HUES64 (cell line): Measurements from ENCODE around the gene BCAM.
A peak's percentile ranks its signal among the peaks of the same experiment; 100 is the strongest.

ENCODE experiments used
- H3K27ac ChIP-seq: 2 replicates; pipeline ENCODE4 v1.7.0; 2013; ENCODE audit warnings: low read depth, low read length, inconsistent platforms
- H3K27me3 ChIP-seq: 2 replicates; pipeline ENCODE4 v1.6.1; 2013; ENCODE audit warnings: mild to moderate bottlenecking, low read length; ENCODE audit not compliant: insufficient read depth
- H3K36me3 ChIP-seq: 2 replicates; pipeline ENCODE4 v1.6.1; 2013; ENCODE audit warnings: mild to moderate bottlenecking, low read length; ENCODE audit not compliant: insufficient read depth
- H3K4me1 ChIP-seq: 2 replicates; pipeline ENCODE4 v1.6.1; 2013; ENCODE audit warnings: mild to moderate bottlenecking, low read length, moderate library complexity; ENCODE audit not compliant: insufficient read depth
- H3K4me3 ChIP-seq: 2 replicates; pipeline ENCODE4 v1.5.1; 2013; ENCODE audit warnings: mild to moderate bottlenecking, low read length, moderate library complexity
- H3K9ac ChIP-seq: 2 replicates; pipeline ENCODE4 v1.6.1; 2013; ENCODE audit warnings: mild to moderate bottlenecking, low read depth, low read length
- H3K9me3 ChIP-seq: 2 replicates; pipeline ENCODE4 v1.6.1; 2013; ENCODE audit warnings: low read depth, low read length; ENCODE audit not compliant: insufficient read depth
- WGBS: fragments of 150-250, 120-280 bp; methylation state at CpG from one replicate; pipeline ENCODE4 v1.1.7; 2013; ENCODE audit warnings: missing lambda C conversion rate; 5-methylcytosine and 5-hydroxymethylcytosine counted together

The BCAM gene

DNA sequence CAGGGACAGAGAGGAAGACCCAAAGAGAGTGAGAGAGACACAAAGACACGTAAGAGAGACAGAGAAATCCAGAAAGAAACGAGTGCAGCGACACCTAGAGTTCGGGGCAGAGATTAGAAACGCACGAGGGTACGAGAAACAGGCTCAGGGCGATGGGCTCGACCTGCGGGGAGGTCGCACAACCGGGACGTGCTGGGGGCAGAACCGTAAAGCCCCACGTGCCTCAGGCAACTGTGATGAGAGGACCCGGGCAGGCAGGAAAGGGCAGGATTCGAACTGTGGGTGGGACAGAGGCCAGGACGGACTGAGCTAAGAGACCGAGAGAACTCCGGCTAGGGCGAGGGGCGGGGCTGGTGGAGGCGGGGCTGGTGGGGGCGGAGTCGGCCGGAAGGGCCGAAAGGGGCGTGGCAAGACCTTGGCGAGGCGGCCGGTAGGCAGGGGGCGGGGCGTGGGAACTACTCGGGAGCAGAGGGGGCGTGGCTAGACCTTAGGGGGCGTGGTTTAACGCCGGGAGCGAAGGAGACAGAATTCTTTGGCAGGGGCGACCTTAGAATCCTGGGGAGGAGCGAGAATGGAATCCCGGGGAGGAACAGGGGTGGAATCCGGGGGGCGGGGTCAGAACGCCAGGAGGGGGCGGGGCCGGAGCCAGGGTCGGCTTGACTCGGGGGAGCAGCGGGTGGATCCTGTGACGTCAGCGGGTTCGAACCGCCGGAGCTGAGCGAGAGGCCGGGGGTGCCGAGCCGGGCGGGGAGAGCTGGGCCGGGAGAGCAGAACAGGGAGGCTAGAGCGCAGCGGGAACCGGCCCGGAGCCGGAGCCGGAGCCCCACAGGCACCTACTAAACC, 36.9 kb downstream of the BCAM start, which contains the start of gene NECTIN2:
Gene NECTIN2 (plus strand): TSS at position 686 of the 843 bp plus-strand sequence. CDS start 229 bp downstream, outside the sequence.
- peaks cover 12% of the 10 kb centered on the region; the same call in 1 of the 2 replicates for H3K4me1 ChIP-seq
- no peaks in the 10 kb centered on the region for H3K36me3 ChIP-seq
- peaks cover 3% of the 10 kb centered on the region; the same call in 1 of the 2 replicates for H3K27me3 ChIP-seq
- H3K27ac ChIP-seq, result peak within 1 kb of the TSS; percentile 100
- WGBS, result under 1% methylated on average over 67 of the region's 67 CpGs
- no peaks in the 10 kb centered on the region for H3K9me3 ChIP-seq
- peak within 1 kb of the TSS; percentile 84 for H3K4me3 ChIP-seq
- H3K9ac ChIP-seq, result peak within 1 kb of the TSS; percentile 96

DNA sequence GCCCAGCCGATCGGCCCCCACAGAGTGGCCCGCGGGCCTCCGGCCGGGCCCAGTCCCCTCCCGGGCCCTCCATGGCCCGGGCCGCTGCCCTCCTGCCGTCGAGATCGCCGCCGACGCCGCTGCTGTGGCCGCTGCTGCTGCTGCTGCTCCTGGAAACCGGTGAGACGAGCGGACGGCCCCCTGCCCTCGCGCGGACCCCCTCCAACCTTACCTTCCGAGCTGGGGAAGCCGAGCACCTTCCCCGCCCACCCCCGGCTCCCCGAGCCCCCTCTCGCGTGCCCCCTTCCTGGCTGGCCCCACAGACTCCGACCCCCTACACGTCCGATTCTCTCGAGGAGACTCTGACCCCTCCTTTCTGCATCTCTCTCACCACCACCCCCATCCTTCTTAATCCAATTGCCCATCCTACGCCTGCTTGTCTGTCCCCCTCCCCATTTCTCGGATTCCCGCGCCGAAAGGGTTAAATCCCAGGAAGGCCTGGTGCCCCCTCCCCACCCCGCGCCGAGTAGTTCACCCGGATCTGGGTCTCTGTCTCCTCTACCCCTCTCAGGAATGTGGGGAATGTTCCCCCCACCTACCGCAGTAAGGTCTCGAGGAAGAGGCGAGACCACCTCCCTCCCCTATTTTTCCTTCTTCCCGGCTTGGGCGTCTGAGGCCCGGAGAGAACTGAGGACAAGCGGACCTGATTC, 37.7 kb downstream of the BCAM start:
- H3K9ac ChIP-seq, result peak overlapping the region; percentile 96
- WGBS, result under 1% methylated on average over 51 of the region's 51 CpGs
- 0 out of 2 replicates have a peak, but pooled peaks cover 4% of the 10 kb centered on the region for H3K36me3 ChIP-seq
- peak overlapping the region; percentile 84 for H3K4me3 ChIP-seq
- peak overlapping the region; percentile 100 for H3K27ac ChIP-seq
- peaks cover 12% of the 10 kb centered on the region; the same call in 1 of the 2 replicates for H3K4me1 ChIP-seq
- H3K27me3 ChIP-seq, result peaks cover 3% of the 10 kb centered on the region; the same call in 1 of the 2 replicates
- H3K9me3 ChIP-seq, result no peaks in the 10 kb centered on the region

DNA sequence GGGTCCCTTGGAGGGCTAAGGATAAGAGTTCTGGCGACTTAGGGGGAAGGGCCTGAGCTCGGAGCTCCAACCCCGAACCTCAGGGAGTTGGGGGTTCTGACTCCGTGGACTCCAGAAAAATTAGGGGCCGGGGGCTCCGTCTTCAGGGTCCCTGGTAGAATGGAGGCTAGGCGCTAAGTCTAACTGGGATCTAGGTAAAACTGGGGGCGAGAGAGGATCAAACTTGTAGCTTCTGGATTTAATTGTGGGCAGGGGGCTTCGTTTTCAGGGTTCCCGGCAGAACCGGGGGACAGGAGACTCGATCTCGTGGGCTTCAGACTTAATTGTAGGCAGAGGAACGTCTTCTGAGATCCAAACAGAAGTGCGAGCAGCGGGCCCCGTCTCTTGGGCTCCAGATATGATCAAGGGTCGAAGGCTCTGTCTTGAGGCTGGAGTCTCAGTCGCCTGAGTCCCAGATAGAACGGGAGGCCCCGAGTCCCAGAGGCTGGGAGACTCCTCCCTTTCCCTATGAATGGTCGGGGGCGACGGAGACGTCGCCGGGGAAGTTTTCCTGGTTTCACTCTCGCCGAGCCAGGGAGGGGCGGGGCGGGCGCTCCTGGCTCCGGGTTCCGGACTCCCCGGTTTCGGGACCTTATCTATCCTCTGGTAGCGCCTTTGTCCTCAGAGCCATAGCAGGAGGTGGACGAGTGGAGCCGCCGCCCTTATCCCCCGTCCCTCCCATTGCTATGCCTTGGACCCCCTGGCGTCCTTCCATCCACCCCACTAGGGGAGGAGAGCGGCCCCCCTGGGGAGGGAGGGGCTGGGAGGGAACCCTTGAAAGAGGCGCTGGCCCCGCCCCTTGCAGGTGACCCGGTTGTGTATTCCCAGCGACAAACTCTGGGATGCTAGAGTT, 38.5 kb downstream of the BCAM start:
- Histone ChIP-seq H3K9me3 (no peaks in the 10 kb centered on the region), H3K4me1 (peaks cover 12% of the 10 kb centered on the region; the same call in 1 of the 2 replicates), H3K27ac (peak overlapping the region; percentile 100), H3K36me3 (0 out of 2 replicates have a peak, but pooled peaks cover 5% of the 10 kb centered on the region), H3K4me3 (peak overlapping the region; percentile 84), H3K27me3 (peaks cover 3% of the 10 kb centered on the region; the same call in 1 of the 2 replicates), H3K9ac (peak overlapping the region; percentile 96)
- under 1% methylated on average over 45 of the region's 47 CpGs for WGBS

DNA sequence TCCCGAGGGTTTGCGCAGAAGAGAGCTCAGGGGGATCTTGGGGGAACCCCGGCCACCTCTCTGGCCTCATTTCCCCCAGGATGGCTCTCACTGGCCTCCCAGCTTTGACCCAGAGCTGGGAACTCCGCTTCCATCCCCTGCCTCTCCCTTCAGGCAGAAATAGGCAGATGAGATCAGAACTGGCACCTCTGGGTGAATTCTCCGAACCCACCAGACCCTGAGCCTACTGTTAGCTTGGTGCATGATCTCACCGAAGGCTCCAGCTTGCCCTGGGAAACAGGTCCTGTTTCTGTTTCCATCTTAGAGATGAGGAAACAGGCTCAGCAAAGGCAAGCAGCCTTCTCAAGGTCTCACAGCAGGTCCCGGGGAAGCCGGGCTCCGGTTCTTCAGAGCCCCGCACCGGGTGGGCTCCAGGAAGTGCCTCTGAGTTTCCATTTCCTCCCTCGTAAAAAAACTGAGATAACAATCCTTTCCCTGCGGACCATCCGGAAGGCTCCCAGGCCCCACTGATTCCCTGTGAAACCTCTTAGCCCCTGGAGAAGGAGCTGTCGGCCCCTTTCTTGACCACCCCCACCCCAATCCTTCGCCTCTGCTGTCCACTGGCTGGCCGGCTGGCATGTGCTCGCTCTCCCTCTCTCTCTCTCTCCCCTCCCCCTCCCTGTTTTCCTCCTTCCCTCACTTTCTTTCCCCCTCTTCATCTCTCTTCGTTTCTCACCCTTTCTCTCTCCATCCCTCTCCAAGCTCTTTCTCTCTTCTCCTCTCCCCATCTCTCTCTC, 39.3 kb downstream of the BCAM start:
- Histone ChIP-seq H3K9me3 (no peaks in the 10 kb centered on the region), H3K9ac (peak overlapping the region; percentile 96), H3K4me1 (peaks cover 12% of the 10 kb centered on the region; the same call in 1 of the 2 replicates), H3K36me3 (0 out of 2 replicates have a peak, but pooled peaks cover 5% of the 10 kb centered on the region), H3K4me3 (peak overlapping the region; percentile 84), H3K27me3 (peaks cover 3% of the 10 kb centered on the region; the same call in 1 of the 2 replicates), H3K27ac (peak overlapping the region; percentile 100)
- WGBS, result under 1% methylated on average over 19 of the region's 19 CpGs

DNA sequence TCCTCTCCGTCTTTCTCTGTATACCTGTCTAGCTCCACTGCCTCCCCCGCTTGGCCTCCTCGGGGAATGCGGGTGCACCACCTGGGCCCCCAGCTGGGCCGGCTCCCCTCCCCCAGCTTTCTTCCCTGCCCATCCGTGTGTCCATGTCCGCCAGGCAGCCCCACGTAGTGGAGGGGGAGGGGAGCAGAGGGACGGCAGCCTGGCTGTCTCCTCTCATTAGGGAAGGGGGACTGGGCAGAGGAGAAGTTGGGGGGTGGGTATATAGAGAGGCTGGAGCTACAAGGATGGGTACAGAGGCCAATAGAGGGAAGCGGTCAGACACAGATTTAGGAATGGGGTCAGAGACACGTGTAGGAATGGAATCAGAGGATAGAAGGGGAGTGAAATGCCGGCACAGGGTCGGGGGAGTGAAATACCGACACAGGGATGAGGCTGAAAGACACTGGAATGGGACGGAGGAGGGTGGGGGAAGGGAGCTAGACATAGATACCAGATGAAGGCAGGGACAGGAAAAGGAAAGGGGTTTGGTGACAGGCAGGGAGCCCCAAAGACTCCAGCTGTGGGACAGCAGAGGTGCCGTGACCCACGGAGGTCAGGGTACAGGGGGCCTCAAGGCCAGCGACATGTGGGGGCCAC, 40.0 kb downstream of the BCAM start:
- 0 out of 2 replicates have a peak, but pooled peaks cover 5% of the 10 kb centered on the region for H3K36me3 ChIP-seq
- peak overlapping the region; percentile 100 for H3K27ac ChIP-seq
- no peaks in the 10 kb centered on the region for H3K9me3 ChIP-seq
- peak overlapping the region; percentile 96 for H3K9ac ChIP-seq
- H3K4me3 ChIP-seq, result peak overlapping the region; percentile 84
- 7% methylated on average over 17 of the region's 18 CpGs for WGBS
- peaks cover 3% of the 10 kb centered on the region; the same call in 1 of the 2 replicates for H3K27me3 ChIP-seq
- peaks cover 12% of the 10 kb centered on the region; the same call in 1 of the 2 replicates for H3K4me1 ChIP-seq

DNA sequence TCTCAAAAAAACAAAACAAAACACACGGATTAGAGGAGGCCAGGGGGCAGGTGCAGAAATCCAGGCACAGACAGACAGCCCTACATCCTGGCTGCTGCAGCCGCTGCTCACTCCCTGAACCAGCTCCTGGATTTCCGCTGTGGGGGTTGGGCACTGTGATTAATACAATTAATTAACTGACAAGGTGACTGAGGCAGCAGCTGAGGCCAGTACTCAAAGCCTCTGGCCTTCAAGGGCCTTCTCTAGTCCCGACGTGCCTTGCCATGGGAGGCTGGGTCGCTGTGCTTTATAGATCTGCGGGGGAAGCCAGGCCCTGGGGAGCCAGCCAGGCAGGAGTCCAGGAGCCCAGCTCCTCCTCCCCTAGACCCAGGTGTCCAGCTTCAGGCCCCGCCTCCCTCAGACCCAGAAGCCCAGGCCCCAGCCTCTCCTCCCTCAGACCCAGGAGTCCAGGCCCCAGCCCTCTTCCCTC, 41.8 kb downstream of the BCAM start:
- H3K36me3 ChIP-seq, result peaks cover 10% of the 10 kb centered on the region
- no peaks in the 10 kb centered on the region for H3K27me3 ChIP-seq
- H3K9ac ChIP-seq, result no peak overlapping the region
- H3K9me3 ChIP-seq, result no peaks in the 10 kb centered on the region
- WGBS, result 79% methylated on average over 8 of the region's 8 CpGs
- no peak overlapping the region for H3K4me3 ChIP-seq
- H3K27ac ChIP-seq, result no peak overlapping the region
- H3K4me1 ChIP-seq, result peaks cover 12% of the 10 kb centered on the region; the same call in 1 of the 2 replicates

DNA sequence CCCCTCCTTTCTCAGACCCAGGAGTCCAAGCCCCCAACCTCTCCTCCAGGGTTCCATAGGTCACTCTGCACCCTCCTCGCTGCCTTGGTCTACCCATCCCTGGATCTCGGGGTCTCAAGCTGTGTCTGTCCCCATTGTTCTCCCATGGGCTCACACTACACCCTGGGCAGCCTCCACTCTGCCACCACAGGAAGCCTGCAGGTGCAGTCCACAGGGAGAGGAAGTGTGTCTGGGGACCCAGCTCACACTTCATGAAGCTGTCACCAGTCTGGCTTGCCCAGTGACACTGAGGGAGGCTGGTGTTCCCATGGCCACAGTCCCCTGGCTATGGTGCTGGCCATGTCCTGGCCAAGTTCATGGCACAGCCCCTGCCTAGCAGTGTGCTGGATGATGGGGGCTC, 42.5 kb downstream of the BCAM start:
- H3K9me3 ChIP-seq, result no peaks in the 10 kb centered on the region
- H3K9ac ChIP-seq, result no peak overlapping the region
- peaks cover 15% of the 10 kb centered on the region for H3K36me3 ChIP-seq
- H3K27ac ChIP-seq, result no peak overlapping the region
- peaks cover 12% of the 10 kb centered on the region for H3K4me1 ChIP-seq
- no peaks in the 10 kb centered on the region for H3K27me3 ChIP-seq
- no peak overlapping the region for H3K4me3 ChIP-seq
- 100% methylated on average over 2 of the region's 2 CpGs for WGBS

DNA sequence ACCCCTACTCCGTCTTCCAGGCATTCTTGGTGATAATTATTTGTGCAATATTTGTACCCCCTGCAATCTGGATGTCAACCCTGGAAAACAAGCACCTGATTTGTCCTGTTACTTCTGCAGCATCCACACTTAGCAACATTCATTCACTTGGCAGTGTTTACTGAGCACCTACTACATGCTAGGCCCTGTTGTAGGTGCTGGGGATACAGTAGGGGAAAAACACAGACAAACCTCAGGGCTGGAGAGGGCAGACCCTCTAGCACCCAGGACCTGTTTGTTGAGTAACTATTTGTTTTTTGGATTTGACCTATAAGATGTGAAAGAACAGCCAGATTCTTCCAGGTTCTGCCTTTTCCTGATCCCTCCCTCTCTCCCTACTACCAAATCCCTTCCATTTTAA, 46.7 kb downstream of the BCAM start:
- WGBS, result no CpG with 5 or more reads among the region's 1 CpG
- Histone ChIP-seq H3K4me3 (no peak overlapping the region), H3K27me3 (no peaks in the 10 kb centered on the region), H3K27ac (no peak overlapping the region), H3K36me3 (peaks cover 40% of the 10 kb centered on the region), H3K4me1 (no peaks in the 10 kb centered on the region; the same call in 1 of the 2 replicates), H3K9me3 (no peaks in the 10 kb centered on the region), H3K9ac (no peak overlapping the region)

DNA sequence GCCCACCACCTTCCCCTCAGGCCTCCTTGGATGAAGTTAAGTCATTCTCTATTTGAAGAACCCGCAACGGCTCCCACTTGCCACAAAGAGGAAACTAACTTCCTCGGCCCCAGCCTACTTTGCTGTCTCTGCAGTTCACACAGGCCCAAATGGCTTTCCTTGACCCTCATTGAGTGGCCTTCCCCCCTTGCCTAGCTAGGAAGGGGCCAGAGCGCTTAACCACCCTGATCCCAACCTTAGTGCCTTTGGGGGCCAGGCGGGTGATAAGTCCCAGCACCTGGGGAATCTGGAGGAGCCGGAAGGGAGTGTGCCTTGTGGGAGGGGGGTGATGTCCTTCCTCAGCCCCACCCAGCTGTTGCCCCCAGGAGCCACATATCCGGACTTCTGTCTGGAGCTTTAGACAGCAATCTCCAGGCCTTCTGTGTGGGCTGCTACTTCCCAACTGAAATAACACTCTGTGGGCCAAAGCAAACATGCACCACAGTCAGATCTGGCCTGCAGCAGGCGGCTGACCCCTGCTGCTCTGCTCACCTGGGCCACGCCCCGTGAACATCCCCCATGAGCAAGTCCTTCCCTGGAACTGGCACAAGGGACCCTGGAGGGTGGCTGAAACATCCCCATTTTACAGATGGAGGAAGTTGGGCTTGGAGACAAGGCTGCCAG, 47.6 kb downstream of the BCAM start:
- no peaks in the 10 kb centered on the region; the same call in 1 of the 2 replicates for H3K4me1 ChIP-seq
- no peaks in the 10 kb centered on the region for H3K27me3 ChIP-seq
- no peaks in the 10 kb centered on the region for H3K9me3 ChIP-seq
- WGBS, result 88% methylated on average over 10 of the region's 10 CpGs
- H3K27ac ChIP-seq, result no peak overlapping the region
- peaks cover 44% of the 10 kb centered on the region for H3K36me3 ChIP-seq
- no peak overlapping the region for H3K4me3 ChIP-seq
- H3K9ac ChIP-seq, result no peak overlapping the region
